Breast epithelium (tissue), 4 donors: ENCODE data around the gene MAPK8IP1. TPM values are rescaled to one million over a fixed set of nuclear protein-coding genes. Genes with fewer than 3 reads are reported as not detected.

Experiments used
- DNase-seq, 2 donors: peaks; one replicate each; pipeline ENCODE4 v3.0.0-alpha.2; 2019; ENCODE audit warnings: low spot score in 2 of 2
- H3K27ac ChIP-seq, 2 donors: fragments of 200-600 bp; sonication (generic) in 1 of 2; one replicate each; pipeline ENCODE4 v1.5.1; 2016 to 2019; ENCODE audit warnings: mild to moderate bottlenecking in 1 of 2
- H3K27me3 ChIP-seq, 2 donors: fragments of 200-600 bp; sonication (generic) in 1 of 2; one replicate each; pipeline versions ENCODE4 v1.5.1 to v1.6.0; 2017 to 2019; ENCODE audit warnings: control low read depth in 1 of 2, mild to moderate bottlenecking in 1 of 2
- H3K36me3 ChIP-seq: fragments of 200-600 bp; one replicate; pipeline ENCODE4 v1.5.1; 2019
- H3K4me1 ChIP-seq, 2 donors: fragments of 200-600 bp; sonication (generic); one replicate each; pipeline ENCODE4 v1.5.1; 2016 to 2019; ENCODE audit warnings: control low read depth in 1 of 2
- H3K4me3 ChIP-seq, 3 donors: fragments of 200-600 bp; sonication (generic); 1 replicate in 2 of 3; 2 replicates in 1 of 3; pipeline ENCODE4 v1.5.1; 2016 to 2019; ENCODE audit warnings: mild to moderate bottlenecking in 3 of 3, moderate library complexity in 2 of 3
- H3K9me3 ChIP-seq, 2 donors: fragments of 200-600 bp; sonication (generic) in 1 of 2; one replicate each; pipeline ENCODE4 v1.5.1; 2016 to 2019; ENCODE audit warnings: control low read depth in 1 of 2
- CTCF ChIP-seq, 3 donors: fragments of 450-650 bp; IDR thresholded peaks; one replicate each; pipeline ENCODE4 v1.5.1; 2016 to 2017; ENCODE audit warnings: antibody characterized with exemption in 3 of 3, mild to moderate bottlenecking in 3 of 3, moderate library complexity in 3 of 3
- POLR2A ChIP-seq: fragments of 450-650 bp; IDR thresholded peaks from one replicate; pipeline ENCODE4 v1.6.1; 2016; ENCODE audit warnings: antibody characterized with exemption, mild to moderate bottlenecking, moderate library complexity
- POLR2AphosphoS5 ChIP-seq, 3 donors: sonication (generic); formaldehyde crosslinking; IDR thresholded peaks; one replicate each; pipeline ENCODE4 v1.6.1; 2017; ENCODE audit warnings: antibody characterized with exemption in 3 of 3
- intact Hi-C: fragments of 100-400 bp; cut with DNase I; formaldehyde crosslinking; loops from one replicate; pipeline ENCODE4 v1.15.1; 2023; ENCODE audit warnings: low total_unique reads
- total RNA-seq, 3 donors: library from RNA; depleted of rRNA; stranded (reverse); fragments of >200 nt; gene quantifications; one replicate each; pipeline ENCODE4 v1.1.0, GENCODE V29; 2016

Gene MAPK8IP1
- total RNA-seq, 3 donors from 2014 or later: 5.4 to 7.2 (median 5.9) TPM

GRCh38 chr11:45926536-45927331 is 41.3 kb downstream of the MAPK8IP1 start:
- H3K27me3 ChIP-seq: no peaks in the 10 kb centered on the region
- intact Hi-C loops: no loop called here
- peak overlapping the region in 1 of 2 donors; percentile 25 for H3K27ac ChIP-seq
- H3K9me3 ChIP-seq: no peaks in the 10 kb centered on the region
- H3K4me1 ChIP-seq: peaks cover 0 to 7% of the 10 kb centered on the region in 2 donors
- DNase-seq: no peak
- H3K4me3 ChIP-seq: no peak overlapping the region
- no peaks in the 10 kb centered on the region for H3K36me3 ChIP-seq
- TF ChIP-seq POLR2A: no peak
- TF ChIP-seq CTCF (IDR thresholded peaks at IDR 0.05): no peak
- no peak for TF ChIP-seq POLR2AphosphoS5 (IDR thresholded peaks at IDR 0.05)

GRCh38 chr11:45927332-45927683 is 41.9 kb downstream of the MAPK8IP1 start:
- intact Hi-C loops: no loop called here
- H3K9me3 ChIP-seq: no peaks in the 10 kb centered on the region
- H3K4me1 ChIP-seq: peaks cover 0 to 7% of the 10 kb centered on the region in 2 donors
- H3K4me3 ChIP-seq: no peak overlapping the region
- no peaks in the 10 kb centered on the region for H3K36me3 ChIP-seq
- no peaks in the 10 kb centered on the region for H3K27me3 ChIP-seq
- no peak for DNase-seq
- TF ChIP-seq CTCF (IDR thresholded peaks at IDR 0.05): no peak
- TF ChIP-seq POLR2A: no peak
- TF ChIP-seq POLR2AphosphoS5 (IDR thresholded peaks at IDR 0.05): no peak
- peak overlapping the region in 1 of 2 donors; percentile 25 for H3K27ac ChIP-seq

GRCh38 chr11:45927684-45928413 is 42.4 kb downstream of the MAPK8IP1 start:
- H3K27me3 ChIP-seq: no peaks in the 10 kb centered on the region
- peaks cover 0 to 7% of the 10 kb centered on the region in 2 donors for H3K4me1 ChIP-seq
- no peaks in the 10 kb centered on the region for H3K36me3 ChIP-seq
- H3K4me3 ChIP-seq: no peak overlapping the region
- intact Hi-C loops: no loop called here
- no peak for DNase-seq
- no peaks in the 10 kb centered on the region for H3K9me3 ChIP-seq
- no peak for TF ChIP-seq POLR2A
- no peak for TF ChIP-seq CTCF (IDR thresholded peaks at IDR 0.05)
- H3K27ac ChIP-seq: peak overlapping the region in 1 of 2 donors; percentile 58

- no peak for DNase-seq
- Histone ChIP-seq H3K36me3 (no peaks in the 10 kb centered on the region), H3K9me3 (no peaks in the 10 kb centered on the region), H3K4me1 (peaks cover 0 to 7% of the 10 kb centered on the region in 2 donors), H3K4me3 (no peak overlapping the region), H3K27me3 (no peaks in the 10 kb centered on the region), H3K27ac (peak overlapping the region; percentile 58 to 77)
- TF ChIP-seq CTCF (IDR thresholded peaks at IDR 0.05) (no peak), POLR2AphosphoS5 (IDR thresholded peaks at IDR 0.05) (no peak), POLR2A (no peak)
- intact Hi-C loops: no loop called here
Measured at GRCh38 chr11:45928535-45929215, 43.2 kb downstream of the MAPK8IP1 start.
